Measurements from ENCODE around the gene PEA15. TPM values are rescaled to one million over a fixed set of nuclear protein-coding genes. Genes with fewer than 3 reads are reported as not detected.

Gene PEA15
- total RNA-seq, 1 donor from 2014 or later, result 70.9 TPM

GRCh38 chr1:160247053-160247452, 41.9 kb downstream of the PEA15 start:
- DNase-seq, result no peak
- H3K9me3 Mint-ChIP-seq, result no peaks in the 10 kb centered on the region
- no peak overlapping the region for H3K4me3 Mint-ChIP-seq
- peaks cover 8% of the 10 kb centered on the region for H3K4me1 Mint-ChIP-seq
- no peaks in the 10 kb centered on the region for H3K27me3 Mint-ChIP-seq
- intact Hi-C loops (cut with micrococcal nuclease), result no loop called here
- H3K27ac Mint-ChIP-seq, result no peak overlapping the region
- peaks cover 24% of the 10 kb centered on the region for H3K36me3 Mint-ChIP-seq (ENCODE audit: low read depth)

- no peak overlapping the region for H3K4me3 Mint-ChIP-seq
- intact Hi-C loops (cut with micrococcal nuclease), result no loop called here
- no peak for DNase-seq
These were observed 45.8 kb downstream of the PEA15 start for GRCh38 chr1:160251011-160251410.

GRCh38 chr1:160251687-160252526, 46.7 kb downstream of the PEA15 start:
- peak; percentile 87 for DNase-seq
- Mint-ChIP-seq H3K36me3 (ENCODE audit: low read depth) (peaks cover 19% of the 10 kb centered on the region), H3K27ac (no peak overlapping the region), H3K27me3 (no peaks in the 10 kb centered on the region), H3K4me3 (no peak overlapping the region), H3K4me1 (peaks cover 9% of the 10 kb centered on the region), H3K9me3 (no peaks in the 10 kb centered on the region)
- intact Hi-C loops (cut with micrococcal nuclease), result loop anchor here (1.0 to 2.0 kb wide), 2 partner anchors 59 to 151 kb away; no protein-coding TSS in a partner anchor

More at GRCh38 chr1:160251011-160251410, 45.8 kb downstream of the PEA15 start:
- no peaks in the 10 kb centered on the region for H3K27me3 Mint-ChIP-seq
- H3K4me1 Mint-ChIP-seq, result peaks cover 8% of the 10 kb centered on the region
- H3K36me3 Mint-ChIP-seq (ENCODE audit: low read depth), result peaks cover 21% of the 10 kb centered on the region
- no peaks in the 10 kb centered on the region for H3K9me3 Mint-ChIP-seq
- no peak overlapping the region for H3K27ac Mint-ChIP-seq

GRCh38 chr1:160255781-160256300, 50.7 kb downstream of the PEA15 start:
- no peak for DNase-seq
- no peak overlapping the region for H3K4me3 Mint-ChIP-seq
- H3K27me3 Mint-ChIP-seq, result no peaks in the 10 kb centered on the region
- intact Hi-C loops (cut with micrococcal nuclease), result no loop called here
- no peaks in the 10 kb centered on the region for H3K9me3 Mint-ChIP-seq
- H3K27ac Mint-ChIP-seq, result no peak overlapping the region
- peaks cover 22% of the 10 kb centered on the region for H3K4me1 Mint-ChIP-seq
- H3K36me3 Mint-ChIP-seq (ENCODE audit: low read depth), result peaks cover 26% of the 10 kb centered on the region

- Mint-ChIP-seq H3K27me3 (no peaks in the 10 kb centered on the region), H3K4me1 (peaks cover 24% of the 10 kb centered on the region), H3K9me3 (no peaks in the 10 kb centered on the region), H3K4me3 (no peak overlapping the region), H3K27ac (no peak overlapping the region), H3K36me3 (ENCODE audit: low read depth) (peaks cover 28% of the 10 kb centered on the region)
- no peak for DNase-seq
- intact Hi-C loops (cut with micrococcal nuclease), result no loop called here
These were observed 51.3 kb downstream of the PEA15 start for GRCh38 chr1:160256396-160257046.

GRCh38 chr1:160257411-160258015, 52.3 kb downstream of the PEA15 start:
- intact Hi-C loops (cut with micrococcal nuclease), result no loop called here
- Mint-ChIP-seq H3K27ac (no peak overlapping the region), H3K9me3 (no peaks in the 10 kb centered on the region), H3K4me3 (no peak overlapping the region), H3K4me1 (peaks cover 24% of the 10 kb centered on the region), H3K27me3 (no peaks in the 10 kb centered on the region), H3K36me3 (ENCODE audit: low read depth) (peaks cover 29% of the 10 kb centered on the region)
- DNase-seq, result no peak

GRCh38 chr1:160258177-160258798, 53.1 kb downstream of the PEA15 start:
- intact Hi-C loops (cut with micrococcal nuclease), result no loop called here
- peaks cover 27% of the 10 kb centered on the region for H3K4me1 Mint-ChIP-seq
- H3K27ac Mint-ChIP-seq, result no peak overlapping the region
- no peaks in the 10 kb centered on the region for H3K27me3 Mint-ChIP-seq
- no peak for DNase-seq
- H3K4me3 Mint-ChIP-seq, result no peak overlapping the region
- H3K36me3 Mint-ChIP-seq (ENCODE audit: low read depth), result peaks cover 24% of the 10 kb centered on the region
- no peaks in the 10 kb centered on the region for H3K9me3 Mint-ChIP-seq

GRCh38 chr1:160260406-160261382, 55.5 kb downstream of the PEA15 start:
- DNase-seq, result no peak
- H3K9me3 Mint-ChIP-seq, result no peaks in the 10 kb centered on the region
- peak overlapping the region; percentile 99 for H3K27ac Mint-ChIP-seq
- H3K4me3 Mint-ChIP-seq, result peak overlapping the region; percentile 99
- intact Hi-C loops (cut with micrococcal nuclease), result loop anchor here (2.0 to 5.0 kb wide), 4 partner anchors 56 to 362 kb away; partner anchors contain the start of genes IGSF8 and PEA15
- peaks cover 20% of the 10 kb centered on the region for H3K36me3 Mint-ChIP-seq (ENCODE audit: low read depth)
- peaks cover 32% of the 10 kb centered on the region for H3K4me1 Mint-ChIP-seq
- no peaks in the 10 kb centered on the region for H3K27me3 Mint-ChIP-seq

GRCh38 chr1:160261556-160261892, 56.3 kb downstream of the PEA15 start:
- Mint-ChIP-seq H3K9me3 (no peaks in the 10 kb centered on the region), H3K36me3 (ENCODE audit: low read depth) (peaks cover 22% of the 10 kb centered on the region), H3K4me1 (peaks cover 32% of the 10 kb centered on the region), H3K4me3 (peak overlapping the region; percentile 99), H3K27me3 (no peaks in the 10 kb centered on the region), H3K27ac (peak overlapping the region; percentile 99)
- intact Hi-C loops (cut with micrococcal nuclease), result loop anchor here (2.0 to 5.0 kb wide), 4 partner anchors 57 to 361 kb away; partner anchors contain the start of genes IGSF8 and PEA15
- DNase-seq, result peak; percentile 93

- H3K4me3 Mint-ChIP-seq, result peak within 1 kb of the TSS; percentile 99
- H3K27ac Mint-ChIP-seq, result peak within 1 kb of the TSS; percentile 99
- H3K27me3 Mint-ChIP-seq, result no peaks in the 10 kb centered on the region
- peaks cover 31% of the 10 kb centered on the region for H3K4me1 Mint-ChIP-seq
- peak; percentile 100 for DNase-seq
- peaks cover 22% of the 10 kb centered on the region for H3K36me3 Mint-ChIP-seq (ENCODE audit: low read depth)
- no peaks in the 10 kb centered on the region for H3K9me3 Mint-ChIP-seq
- intact Hi-C loops (cut with micrococcal nuclease), result loop anchor here (1.0 to 5.0 kb wide), 6 partner anchors 23 to 360 kb away; partner anchors contain the start of genes COPA, IGSF8, NCSTN and PEA15
These were observed 57.0 kb downstream of the PEA15 start, which contains the start of gene DCAF8 for GRCh38 chr1:160261893-160262794. TSS of gene DCAF8 (minus strand) at chr1:160262549. CDS start at chr1:160244008, 18,541 bp downstream.

GRCh38 chr1:160264795-160265307, 59.7 kb downstream of the PEA15 start:
- intact Hi-C loops (cut with micrococcal nuclease), result loop anchor here (5.0 kb wide), 2 partner anchors 343 to 357 kb away; no protein-coding TSS in a partner anchor
- no peak overlapping the region for H3K4me3 Mint-ChIP-seq
- H3K4me1 Mint-ChIP-seq, result peaks cover 21% of the 10 kb centered on the region
- no peak for DNase-seq
- peaks cover 14% of the 10 kb centered on the region for H3K36me3 Mint-ChIP-seq (ENCODE audit: low read depth)
- no peak overlapping the region for H3K27ac Mint-ChIP-seq
- H3K27me3 Mint-ChIP-seq, result no peaks in the 10 kb centered on the region
- H3K9me3 Mint-ChIP-seq, result no peaks in the 10 kb centered on the region

Data from activated CD4-positive, alpha-beta T cell treated with anti-CD3 and anti-CD28 coated beads, Interleukin-2, amount 10 ng/mL, durations not matched to agents 24 days and 14 days (primary cell).